Measurements from ENCODE around the gene TXNRD2.
A peak's percentile ranks its signal among the peaks of the same experiment; 100 is the strongest.

GRCh38 chr22:19942157-19943081, 801 bp upstream of the TXNRD2 start:
- TF ChIP-seq CTCF (IDR thresholded peaks at IDR 0.05) (no peak), POLR2A (IDR thresholded peaks at IDR 0.05) (peak in 2 of 4 donors; percentile 4 to 6)
